Osteocyte (in vitro differentiated cells): Measurements from ENCODE around the gene PTTG1IP2. TPM values are rescaled to one million over a fixed set of nuclear protein-coding genes. Genes with fewer than 3 reads are reported as not detected.

Experiments
- DNase-seq: peaks from one replicate; pipeline ENCODE4 v3.0.0; 2021; ENCODE audit warnings: mixed read lengths; ENCODE audit not compliant: unreplicated experiment; ENCODE audit errors: extremely low spot score
- H3K27ac Mint-ChIP-seq: one replicate; pipeline ENCODE4 v1.8.0; 2021; ENCODE audit warnings: mild to moderate bottlenecking, mixed read lengths; ENCODE audit not compliant: unreplicated experiment
- H3K27me3 Mint-ChIP-seq: one replicate; pipeline ENCODE4 v1.8.0; 2021; ENCODE audit warnings: mixed read lengths; ENCODE audit not compliant: unreplicated experiment
- H3K36me3 Mint-ChIP-seq: one replicate; pipeline ENCODE4 v1.8.0; 2021; ENCODE audit warnings: mixed read lengths; ENCODE audit not compliant: unreplicated experiment
- H3K4me1 Mint-ChIP-seq: one replicate; pipeline ENCODE4 v1.8.0; 2021; ENCODE audit warnings: mixed read lengths; ENCODE audit not compliant: unreplicated experiment
- H3K4me3 Mint-ChIP-seq: one replicate; pipeline ENCODE4 v1.8.0; 2021; ENCODE audit warnings: mild to moderate bottlenecking, moderate library complexity, mixed read lengths; ENCODE audit not compliant: unreplicated experiment
- H3K9me3 Mint-ChIP-seq: one replicate; pipeline ENCODE4 v1.8.0; 2021; ENCODE audit warnings: mixed read lengths; ENCODE audit not compliant: unreplicated experiment
- total RNA-seq: library from RNA; stranded (reverse); gene quantifications from 2 replicates; pipeline ENCODE4 v1.2.1, GENCODE V29; 2021
- TF ChIP-seq, protein P1 (sequence below): fragments of 200-600 bp; sonication (generic); IDR thresholded peaks from 2 replicates; pipeline ENCODE4 v1.5.0; 2021; ENCODE audit warnings: antibody characterized with exemption, mild to moderate bottlenecking, moderate library complexity

The PTTG1IP2 gene
- total RNA-seq, 1 donor from 2014 or later, result not detected

- H3K27me3 Mint-ChIP-seq, result no peaks in the 10 kb centered on the region
- DNase-seq, result no peak
- H3K36me3 Mint-ChIP-seq, result no peaks in the 10 kb centered on the region
- H3K27ac Mint-ChIP-seq, result no peak overlapping the region
- H3K4me1 Mint-ChIP-seq, result no peaks in the 10 kb centered on the region
- H3K4me3 Mint-ChIP-seq, result no peak overlapping the region
- TF ChIP-seq, protein P1, sequence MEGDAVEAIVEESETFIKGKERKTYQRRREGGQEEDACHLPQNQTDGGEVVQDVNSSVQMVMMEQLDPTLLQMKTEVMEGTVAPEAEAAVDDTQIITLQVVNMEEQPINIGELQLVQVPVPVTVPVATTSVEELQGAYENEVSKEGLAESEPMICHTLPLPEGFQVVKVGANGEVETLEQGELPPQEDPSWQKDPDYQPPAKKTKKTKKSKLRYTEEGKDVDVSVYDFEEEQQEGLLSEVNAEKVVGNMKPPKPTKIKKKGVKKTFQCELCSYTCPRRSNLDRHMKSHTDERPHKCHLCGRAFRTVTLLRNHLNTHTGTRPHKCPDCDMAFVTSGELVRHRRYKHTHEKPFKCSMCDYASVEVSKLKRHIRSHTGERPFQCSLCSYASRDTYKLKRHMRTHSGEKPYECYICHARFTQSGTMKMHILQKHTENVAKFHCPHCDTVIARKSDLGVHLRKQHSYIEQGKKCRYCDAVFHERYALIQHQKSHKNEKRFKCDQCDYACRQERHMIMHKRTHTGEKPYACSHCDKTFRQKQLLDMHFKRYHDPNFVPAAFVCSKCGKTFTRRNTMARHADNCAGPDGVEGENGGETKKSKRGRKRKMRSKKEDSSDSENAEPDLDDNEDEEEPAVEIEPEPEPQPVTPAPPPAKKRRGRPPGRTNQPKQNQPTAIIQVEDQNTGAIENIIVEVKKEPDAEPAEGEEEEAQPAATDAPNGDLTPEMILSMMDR, result no peak
- H3K9me3 Mint-ChIP-seq, result no peaks in the 10 kb centered on the region
Observed at GRCh38 chr7:90495241-90495640, 25.8 kb downstream of the PTTG1IP2 start.

- TF ChIP-seq, protein P1, result no peak
- Mint-ChIP-seq H3K4me1 (no peaks in the 10 kb centered on the region), H3K27me3 (no peaks in the 10 kb centered on the region), H3K36me3 (no peaks in the 10 kb centered on the region), H3K4me3 (no peak overlapping the region), H3K9me3 (no peaks in the 10 kb centered on the region), H3K27ac (no peak overlapping the region)
- no peak for DNase-seq
Observed at GRCh38 chr7:90502539-90502938, 33.1 kb downstream of the PTTG1IP2 start.

DNA sequence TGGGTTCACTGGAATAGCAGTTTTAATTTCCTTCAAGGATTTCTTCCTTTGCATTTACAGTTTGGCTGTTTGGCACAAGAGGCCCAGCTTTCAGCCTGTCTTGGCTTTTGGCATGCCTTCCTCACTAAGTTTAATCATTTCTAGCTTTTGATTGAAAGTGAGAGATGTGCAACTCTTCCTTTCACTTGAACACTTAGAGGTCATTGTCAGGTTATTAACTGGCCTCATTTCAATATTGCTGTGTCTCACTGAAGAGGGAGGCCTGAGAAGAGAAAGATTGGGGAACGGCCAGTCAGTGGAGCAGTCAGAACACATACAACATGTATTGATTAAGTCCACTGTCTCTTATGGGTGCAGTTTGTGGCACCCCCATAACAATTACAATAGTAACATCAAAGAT lies 33.9 kb downstream of the PTTG1IP2 start:
- no peak for DNase-seq
- no peaks in the 10 kb centered on the region for H3K36me3 Mint-ChIP-seq
- peaks cover 3% of the 10 kb centered on the region for H3K27me3 Mint-ChIP-seq
- H3K9me3 Mint-ChIP-seq, result no peaks in the 10 kb centered on the region
- H3K27ac Mint-ChIP-seq, result no peak overlapping the region
- TF ChIP-seq, protein P1, result no peak
- no peak overlapping the region for H3K4me3 Mint-ChIP-seq
- H3K4me1 Mint-ChIP-seq, result no peaks in the 10 kb centered on the region

- Mint-ChIP-seq H3K27ac (no peak overlapping the region), H3K9me3 (no peaks in the 10 kb centered on the region)
Observed at GRCh38 chr7:90507692-90508091, 38.3 kb downstream of the PTTG1IP2 start.

DNA sequence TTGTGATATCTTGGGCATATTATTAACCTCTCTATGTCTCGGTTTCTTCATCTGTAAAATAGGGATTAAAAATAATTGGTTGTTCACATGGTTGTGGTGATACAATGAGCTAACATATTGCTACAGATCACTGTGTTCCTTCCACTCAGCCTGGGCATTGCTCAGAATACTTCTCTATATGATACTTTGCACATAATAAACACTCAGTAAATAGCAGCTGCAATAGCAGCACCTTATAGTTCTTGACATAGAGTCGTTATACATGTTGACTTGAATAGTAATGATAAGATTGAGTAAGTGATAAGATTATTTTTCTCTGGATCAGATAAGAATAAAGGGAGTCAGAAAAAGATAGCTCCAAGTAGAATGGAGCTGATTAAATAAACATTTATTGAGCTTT lies 42.3 kb downstream of the PTTG1IP2 start:
- Mint-ChIP-seq H3K27ac (peak overlapping the region; percentile 84), H3K27me3 (peaks cover 8% of the 10 kb centered on the region), H3K4me3 (no peak overlapping the region), H3K36me3 (no peaks in the 10 kb centered on the region), H3K9me3 (no peaks in the 10 kb centered on the region), H3K4me1 (peaks cover 22% of the 10 kb centered on the region)
- TF ChIP-seq, protein P1, result no peak
- no peak for DNase-seq

More at GRCh38 chr7:90507692-90508091, 38.3 kb downstream of the PTTG1IP2 start:
- TF ChIP-seq, protein P1, result no peak
- DNase-seq, result no peak
- Mint-ChIP-seq H3K4me1 (peaks cover 14% of the 10 kb centered on the region), H3K27me3 (peaks cover 8% of the 10 kb centered on the region), H3K4me3 (no peak overlapping the region), H3K36me3 (no peaks in the 10 kb centered on the region)
